NT2/D1 (cell line): ENCODE data around the gene ZNF771.

ENCODE experiments used
- DNase-seq: peaks from one replicate; pipeline ENCODE4 v3.0.0-alpha.2; 2011; ENCODE audit warnings: low read depth, low spot score
- H3K27me3 ChIP-seq: 2 replicates; pipeline ENCODE4 v1.6.0; 2011; ENCODE audit warnings: mild to moderate bottlenecking; ENCODE audit not compliant: insufficient read length, insufficient read depth
- H3K36me3 ChIP-seq: 2 replicates; pipeline ENCODE4 v1.6.1; 2011; ENCODE audit warnings: mild to moderate bottlenecking, low read length, mixed read lengths; ENCODE audit not compliant: insufficient read depth, insufficient read length
- H3K4me1 ChIP-seq: 2 replicates; pipeline ENCODE4 v1.5.1; 2011; ENCODE audit not compliant: insufficient read depth, insufficient read length
- H3K4me3 ChIP-seq: 2 replicates; pipeline ENCODE4 v1.5.1; 2011; ENCODE audit warnings: low read depth; ENCODE audit not compliant: insufficient read length
- H3K9ac ChIP-seq: 2 replicates; pipeline ENCODE4 v1.6.0; 2011; ENCODE audit warnings: low read depth; ENCODE audit not compliant: insufficient read length
- H3K9me3 ChIP-seq: 2 replicates; pipeline ENCODE4 v1.5.1; 2011; ENCODE audit warnings: mild to moderate bottlenecking, low read length; ENCODE audit not compliant: insufficient read depth
- SUZ12 ChIP-seq: IDR thresholded peaks from 2 replicates; pipeline ENCODE4 v1.6.1; 2011; ENCODE audit not compliant: insufficient read length, insufficient read depth; ENCODE audit errors: extremely low read depth
- YY1 ChIP-seq: IDR thresholded peaks from 2 replicates; pipeline ENCODE4 v1.6.1; 2011; ENCODE audit not compliant: insufficient read length, insufficient read depth
- ZNF274 ChIP-seq: IDR thresholded peaks from 2 replicates; pipeline ENCODE4 v1.6.1; 2011; ENCODE audit warnings: mild to moderate bottlenecking, low read depth, low read length

ZNF771 gene

DNA sequence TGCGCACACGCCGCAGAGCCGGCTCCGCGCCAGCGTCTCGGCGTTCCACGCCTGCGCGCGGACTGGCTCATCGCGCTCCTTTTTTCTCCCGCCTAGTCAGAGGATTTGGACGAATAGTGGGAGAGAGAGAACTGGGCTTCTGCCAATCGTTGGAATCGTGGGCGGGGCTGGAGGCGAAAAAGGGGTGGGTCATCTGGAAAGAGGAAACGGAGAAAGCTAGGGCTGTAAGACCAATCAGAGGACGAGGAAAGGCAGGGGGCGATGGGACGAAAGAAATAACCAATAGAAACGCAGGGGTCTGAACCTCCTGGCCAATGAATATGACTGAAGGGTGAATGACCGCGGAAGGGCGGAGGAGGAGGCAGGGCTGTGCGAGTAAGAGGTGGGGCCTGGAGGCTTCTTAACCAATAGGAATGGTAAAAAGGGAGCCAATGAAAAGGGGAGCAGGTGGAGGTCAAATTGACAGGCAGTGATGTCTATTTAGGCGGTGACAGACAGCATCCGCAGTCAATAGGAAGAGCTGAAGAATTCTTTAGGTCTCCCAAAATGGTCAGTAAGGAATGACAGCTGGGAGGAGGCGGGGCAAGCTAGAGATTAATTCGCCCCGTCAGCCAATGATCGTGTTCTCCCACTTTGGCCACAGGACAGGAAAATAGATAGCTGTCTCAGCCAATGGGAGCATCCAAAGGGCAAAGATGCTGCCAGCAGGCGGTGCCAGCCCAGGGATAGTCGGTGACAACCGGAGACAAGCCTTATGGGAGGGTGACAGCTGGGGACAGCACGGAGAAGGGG is 36.8 kb upstream of the ZNF771 start, which contains the start of gene TBC1D10B:
TBC1D10B (minus strand) TSS at position 39 of the 792 bp plus-strand sequence. CDS start 311 bp downstream, outside the sequence.
- peaks cover 16% of the 10 kb centered on the region for H3K36me3 ChIP-seq
- H3K9ac ChIP-seq, result peak within 1 kb of the TSS; percentile 91
- no peaks in the 10 kb centered on the region for H3K9me3 ChIP-seq
- no peaks in the 10 kb centered on the region for H3K27me3 ChIP-seq
- TF ChIP-seq YY1 (no peak), SUZ12 (no peak), ZNF274 (no peak)
- H3K4me1 ChIP-seq, result peaks cover 21% of the 10 kb centered on the region
- H3K4me3 ChIP-seq, result peak within 1 kb of the TSS; percentile 68
- peak; percentile 99 for DNase-seq

DNA sequence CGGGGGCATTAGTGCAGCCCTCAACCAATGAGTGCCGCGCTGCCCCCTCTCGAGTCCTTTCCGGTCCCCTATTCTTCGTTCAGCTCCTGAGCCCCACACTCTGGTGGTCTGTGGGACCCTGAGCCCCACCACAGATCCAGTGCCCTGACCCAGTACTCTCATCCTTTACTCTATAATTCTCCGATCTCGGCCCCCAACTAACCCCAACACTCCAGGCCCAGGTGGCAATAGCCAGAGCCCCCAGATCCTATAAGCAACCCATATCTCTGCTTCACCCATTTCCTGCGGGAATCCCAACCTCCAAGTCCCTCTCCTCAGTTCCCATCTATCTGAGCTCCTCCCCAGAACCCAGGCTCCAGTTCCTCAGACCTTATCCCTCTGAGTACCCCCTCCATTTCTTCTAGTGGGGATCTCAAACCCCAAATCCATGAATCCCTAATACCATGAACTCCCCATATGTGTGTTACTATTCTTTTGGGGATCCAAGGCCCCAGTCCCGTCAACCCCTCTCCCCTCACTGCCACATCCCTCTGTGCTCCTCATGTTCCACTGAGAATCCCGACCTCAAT is 36.1 kb upstream of the ZNF771 start:
- Histone ChIP-seq H3K4me3 (peak overlapping the region; percentile 47), H3K4me1 (peaks cover 25% of the 10 kb centered on the region), H3K36me3 (peaks cover 13% of the 10 kb centered on the region), H3K9ac (peak overlapping the region; percentile 65), H3K27me3 (no peaks in the 10 kb centered on the region), H3K9me3 (no peaks in the 10 kb centered on the region)
- no peak for DNase-seq
- TF ChIP-seq ZNF274 (no peak), YY1 (no peak), SUZ12 (no peak)

DNA sequence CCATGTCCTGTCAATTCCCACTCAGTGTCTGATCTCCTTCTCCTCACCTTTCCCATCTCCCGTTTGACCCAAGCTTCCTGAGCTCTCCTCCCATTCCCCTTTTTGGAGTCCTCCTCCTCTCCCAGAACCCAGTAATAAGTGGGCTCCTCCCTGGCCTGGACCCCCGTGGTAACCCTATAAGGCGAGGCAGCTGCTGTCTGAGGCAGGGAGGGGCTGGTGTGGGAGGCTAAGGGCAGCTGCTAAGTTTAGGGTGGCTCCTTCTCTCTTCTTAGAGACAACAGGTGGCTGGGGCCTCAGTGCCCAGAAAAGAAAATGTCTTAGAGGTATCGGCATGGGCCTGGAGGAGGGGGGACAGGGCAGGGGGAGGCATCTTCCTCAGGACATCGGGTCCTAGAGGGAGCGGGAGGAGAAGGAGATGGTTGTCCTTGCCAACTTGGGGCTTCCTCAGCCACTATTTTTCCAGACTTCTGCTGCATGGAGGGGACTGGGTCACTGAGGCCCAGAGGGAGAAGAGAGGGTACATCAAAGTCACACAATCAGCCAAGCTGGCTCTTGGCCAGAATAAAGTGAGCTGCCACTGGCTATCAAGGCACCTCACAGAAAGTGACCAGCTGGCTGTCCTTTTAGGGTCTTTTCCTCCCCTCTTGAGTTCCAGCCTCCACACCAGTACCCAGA is 35.2 kb upstream of the ZNF771 start:
- H3K27me3 ChIP-seq, result no peaks in the 10 kb centered on the region
- no peak for DNase-seq
- peak overlapping the region; percentile 5 for H3K9ac ChIP-seq
- peaks cover 28% of the 10 kb centered on the region for H3K4me1 ChIP-seq
- H3K4me3 ChIP-seq, result no peak overlapping the region
- no peak for TF ChIP-seq ZNF274
- TF ChIP-seq YY1, result no peak
- TF ChIP-seq SUZ12, result no peak
- H3K9me3 ChIP-seq, result no peaks in the 10 kb centered on the region
- peaks cover 7% of the 10 kb centered on the region for H3K36me3 ChIP-seq

DNA sequence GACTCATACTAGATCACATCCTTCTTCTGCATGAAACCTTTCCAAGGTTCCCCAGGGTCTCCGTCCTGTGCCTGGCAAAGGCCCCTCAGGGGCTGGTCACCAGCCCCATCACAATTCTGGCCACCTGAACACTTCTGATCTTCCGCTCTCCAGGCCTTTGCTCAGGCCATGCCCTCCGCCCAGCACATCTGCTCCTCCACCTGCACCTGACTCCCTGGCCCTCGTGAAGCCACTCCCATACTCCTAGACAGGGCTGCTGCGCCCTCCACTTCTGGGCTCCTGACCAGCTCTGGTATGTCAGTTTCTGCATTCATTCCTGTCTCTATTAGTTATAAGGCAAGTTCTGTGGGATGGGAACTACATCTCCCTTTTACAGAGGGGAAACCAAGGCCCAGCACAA is 34.7 kb upstream of the ZNF771 start:
- Histone ChIP-seq H3K27me3 (no peaks in the 10 kb centered on the region), H3K4me1 (peaks cover 22% of the 10 kb centered on the region), H3K9ac (peak overlapping the region; percentile 5), H3K9me3 (no peaks in the 10 kb centered on the region), H3K36me3 (peaks cover 1% of the 10 kb centered on the region), H3K4me3 (no peak overlapping the region)
- TF ChIP-seq ZNF274 (no peak), YY1 (no peak), SUZ12 (no peak)
- DNase-seq, result no peak

DNA sequence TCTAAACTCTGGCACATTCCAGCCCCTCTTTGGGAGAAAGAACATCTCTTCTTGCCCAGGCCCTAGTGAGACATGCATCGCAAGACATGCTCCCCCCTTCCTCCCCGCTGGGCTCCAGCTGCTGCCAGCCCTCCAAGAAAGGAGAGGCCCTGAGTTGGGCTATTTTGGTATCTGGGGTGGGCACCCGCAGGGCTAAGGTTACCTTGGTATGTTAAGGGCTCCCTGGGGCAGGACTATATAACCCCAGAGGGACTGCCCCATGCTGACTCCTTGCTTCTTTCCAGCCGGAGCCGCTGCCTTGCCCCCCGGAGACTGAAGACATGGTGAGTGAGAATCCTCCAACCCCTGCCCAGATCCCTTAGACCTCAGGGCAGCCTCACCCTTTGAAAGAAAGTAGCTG is 32.9 kb upstream of the ZNF771 start, which contains the start of gene MYL11:
MYL11 (plus strand) TSS at position 265 of the 400 bp plus-strand sequence; CDS start at position 321, 56 bp downstream.
- no peaks in the 10 kb centered on the region for H3K9me3 ChIP-seq
- H3K27me3 ChIP-seq, result no peaks in the 10 kb centered on the region
- H3K4me1 ChIP-seq, result peaks cover 12% of the 10 kb centered on the region
- DNase-seq, result no peak
- no peak within 1 kb of the TSS for H3K9ac ChIP-seq
- no peaks in the 10 kb centered on the region for H3K36me3 ChIP-seq
- no peak within 1 kb of the TSS for H3K4me3 ChIP-seq
- TF ChIP-seq ZNF274 (no peak), YY1 (no peak), SUZ12 (no peak)

DNA sequence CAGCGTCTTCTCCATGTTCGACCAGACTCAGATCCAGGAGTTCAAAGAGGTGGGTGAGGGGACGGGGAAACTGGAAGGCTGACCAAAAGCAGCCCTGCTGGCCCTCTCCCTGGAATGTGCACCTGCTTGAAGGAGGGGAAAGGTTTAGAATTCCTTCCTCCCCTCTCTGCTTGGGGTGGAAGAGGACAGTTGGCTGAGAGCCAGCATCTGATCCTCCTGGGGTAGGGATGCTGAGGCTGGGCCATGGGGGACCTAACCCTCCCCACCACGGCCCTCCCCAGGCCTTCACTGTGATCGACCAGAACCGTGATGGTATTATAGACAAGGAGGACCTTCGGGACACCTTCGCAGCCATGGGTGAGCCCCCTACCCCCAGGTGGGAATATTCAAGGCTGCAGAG is 31.5 kb upstream of the ZNF771 start:
- Histone ChIP-seq H3K36me3 (peaks cover 9% of the 10 kb centered on the region), H3K4me1 (peaks cover 15% of the 10 kb centered on the region)
- TF ChIP-seq YY1 (no peak), ZNF274 (no peak), SUZ12 (no peak)

DNA sequence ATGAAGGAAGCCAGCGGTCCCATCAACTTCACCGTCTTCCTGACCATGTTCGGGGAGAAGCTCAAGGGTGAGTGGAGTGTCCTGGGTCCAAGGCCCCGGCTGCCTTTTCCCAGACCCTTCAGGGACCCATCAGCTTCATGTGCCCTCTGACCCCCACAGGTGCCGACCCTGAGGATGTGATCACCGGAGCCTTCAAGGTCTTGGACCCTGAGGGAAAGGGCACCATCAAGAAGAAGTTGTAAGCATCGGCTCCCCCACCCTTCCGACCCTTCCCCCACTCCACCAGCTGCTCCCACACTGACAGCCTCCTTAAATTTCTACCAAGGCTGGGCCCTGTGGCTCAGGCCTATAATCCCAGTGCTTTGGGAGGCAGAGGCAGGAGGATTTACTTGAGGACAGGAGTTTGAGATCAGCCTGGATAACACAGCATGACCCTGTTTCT is 30.9 kb upstream of the ZNF771 start:
- H3K27me3 ChIP-seq, result no peaks in the 10 kb centered on the region
- peaks cover 12% of the 10 kb centered on the region for H3K36me3 ChIP-seq
- no peak for TF ChIP-seq SUZ12
- TF ChIP-seq ZNF274, result no peak
- no peak for TF ChIP-seq YY1
- H3K4me3 ChIP-seq, result no peak overlapping the region
- DNase-seq, result no peak
- no peaks in the 10 kb centered on the region for H3K9me3 ChIP-seq
- peak overlapping the region; percentile 3 for H3K9ac ChIP-seq
- peaks cover 17% of the 10 kb centered on the region for H3K4me1 ChIP-seq

More for the DNA sequence above, 31.5 kb upstream of the ZNF771 start:
- Histone ChIP-seq H3K27me3 (no peaks in the 10 kb centered on the region), H3K4me3 (no peak overlapping the region), H3K9me3 (no peaks in the 10 kb centered on the region), H3K9ac (no peak overlapping the region)
- DNase-seq, result no peak
